NCI-H345 (cell line): ENCODE results near the gene SAG.
"Not testable (repeated sequence)": the region's sequence is repeated elsewhere in the genome, so short reads cannot be mapped to it uniquely, and the experiment has no call there.

Source experiments
- DNase-seq: peaks from one replicate; lab custom pipeline; 2025; lab: John Stamatoyannopoulos, UW

SAG gene

DNA sequence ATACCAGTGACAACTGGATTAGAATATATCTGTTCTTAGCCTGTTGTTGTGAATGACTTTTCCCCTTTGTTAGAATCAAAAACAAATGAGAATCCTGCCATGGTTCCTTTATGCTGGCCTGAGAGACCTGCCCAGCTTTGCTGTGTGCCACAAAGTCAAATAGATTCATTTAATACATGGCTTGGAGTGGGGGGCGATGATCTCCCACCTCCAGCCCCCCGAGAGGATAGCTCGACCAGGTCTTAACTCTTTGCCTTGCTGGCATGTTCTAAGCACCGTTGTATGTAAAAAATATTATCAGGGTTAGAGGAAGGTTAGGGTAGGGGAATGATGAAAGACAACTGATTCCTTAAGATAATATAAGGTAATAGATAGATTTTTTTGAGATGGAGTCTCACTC lies 24.5 kb downstream of the SAG start:
- no peak for DNase-seq

DNA sequence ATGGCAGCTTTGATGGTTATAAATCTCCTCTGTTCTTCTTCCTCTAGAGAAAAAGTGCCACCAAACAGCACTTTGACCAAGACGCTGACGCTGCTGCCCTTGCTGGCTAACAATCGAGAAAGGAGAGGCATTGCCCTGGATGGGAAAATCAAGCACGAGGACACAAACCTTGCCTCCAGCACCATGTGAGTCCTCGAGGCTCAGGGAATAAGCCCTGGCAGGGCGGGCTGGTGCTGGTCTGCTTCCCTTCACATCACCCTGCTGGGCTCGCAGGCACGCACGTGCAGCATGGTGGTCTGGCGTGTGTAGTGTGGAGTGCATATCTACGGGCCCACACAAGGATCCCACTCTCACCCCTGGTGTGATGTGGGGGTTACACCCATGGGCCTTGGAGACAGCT lies 27.3 kb downstream of the SAG start:
- no peak for DNase-seq

DNA sequence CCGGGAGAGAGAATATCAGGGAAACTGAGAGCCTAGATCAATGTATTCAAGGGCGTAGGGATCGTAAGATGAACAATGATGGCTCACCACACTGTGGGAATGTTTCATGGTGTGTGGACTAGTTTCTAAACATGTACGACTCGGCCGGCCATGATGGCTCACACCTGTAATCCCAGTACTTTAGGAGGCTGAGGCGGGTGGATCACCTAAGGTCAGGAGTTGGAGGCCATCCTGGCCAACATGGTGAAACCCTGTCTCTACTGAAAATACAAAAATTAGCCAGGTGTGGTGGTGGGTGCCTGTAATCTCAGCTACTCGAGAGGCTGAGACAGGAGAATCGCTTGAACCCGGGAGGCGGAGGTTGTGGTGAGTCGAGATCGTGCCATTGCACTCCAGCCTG lies 28.5 kb downstream of the SAG start:
- DNase-seq = not testable (repeated sequence)

DNA sequence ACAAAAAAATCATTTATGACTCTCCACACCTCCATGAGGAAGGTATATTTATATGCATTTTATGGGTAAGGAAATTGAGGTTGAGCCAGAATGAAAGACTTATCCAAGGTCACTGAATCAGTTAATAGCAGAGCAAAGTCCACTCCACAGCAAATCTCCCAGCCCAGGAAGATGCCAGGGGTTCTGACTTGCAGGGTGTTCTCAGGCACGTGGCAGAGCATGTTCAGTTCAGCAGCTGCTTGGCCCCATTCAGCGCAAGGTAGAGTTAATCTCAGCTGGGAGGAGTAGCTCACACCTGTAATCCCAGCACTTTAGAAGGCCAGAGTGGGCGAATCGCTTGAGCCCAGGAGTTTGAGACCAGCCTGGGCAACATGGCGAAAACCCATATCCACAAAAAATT lies 28.9 kb downstream of the SAG start:
- no peak for DNase-seq

DNA sequence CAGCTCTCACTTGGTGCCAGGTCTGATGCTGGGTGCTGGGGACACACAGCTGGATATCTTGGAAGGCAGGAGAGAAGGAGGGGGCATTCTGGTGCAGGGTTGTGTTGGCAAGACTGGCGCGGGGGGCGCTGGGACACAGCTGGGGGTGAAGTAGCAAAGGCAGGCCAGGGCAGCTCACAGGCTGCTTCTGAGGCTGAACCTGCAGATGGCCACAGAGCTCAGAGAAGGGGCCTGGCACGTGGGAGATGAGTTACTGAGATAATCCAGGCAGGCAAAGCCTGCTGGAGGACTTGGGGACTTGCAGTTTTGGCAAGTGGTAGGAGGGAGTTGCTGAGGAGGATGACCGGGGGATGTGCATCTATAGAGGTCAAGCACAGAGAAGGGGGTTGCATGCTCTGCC lies 30.4 kb downstream of the SAG start:
- DNase-seq = no peak

DNA sequence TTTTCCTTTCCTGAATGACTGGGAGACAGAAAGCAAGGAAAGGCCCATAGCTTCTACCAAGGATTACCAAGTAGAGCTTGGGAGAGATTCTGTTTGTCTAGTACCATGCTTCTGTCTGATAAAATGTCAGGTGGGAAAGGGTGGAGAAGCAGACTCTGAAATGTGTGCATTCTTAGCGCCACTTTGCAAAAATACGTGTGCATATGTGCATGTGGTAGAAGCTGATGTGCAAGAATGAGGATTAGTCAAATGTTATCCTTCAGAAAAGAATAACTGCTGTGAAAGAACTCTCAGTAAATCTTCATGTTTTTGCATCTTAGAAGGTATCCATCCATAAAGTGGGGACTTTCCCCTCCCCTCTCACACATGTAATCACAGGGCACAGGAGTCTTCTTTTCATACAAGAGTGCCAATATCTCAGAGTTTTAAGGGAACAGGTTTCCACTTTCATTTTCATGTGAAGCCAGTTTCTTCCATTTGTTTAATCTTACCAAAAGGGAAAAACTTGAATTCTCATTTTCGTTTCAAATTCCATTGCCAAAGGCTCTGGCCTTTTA lies 31.3 kb downstream of the SAG start:
- DNase-seq = no peak

DNA sequence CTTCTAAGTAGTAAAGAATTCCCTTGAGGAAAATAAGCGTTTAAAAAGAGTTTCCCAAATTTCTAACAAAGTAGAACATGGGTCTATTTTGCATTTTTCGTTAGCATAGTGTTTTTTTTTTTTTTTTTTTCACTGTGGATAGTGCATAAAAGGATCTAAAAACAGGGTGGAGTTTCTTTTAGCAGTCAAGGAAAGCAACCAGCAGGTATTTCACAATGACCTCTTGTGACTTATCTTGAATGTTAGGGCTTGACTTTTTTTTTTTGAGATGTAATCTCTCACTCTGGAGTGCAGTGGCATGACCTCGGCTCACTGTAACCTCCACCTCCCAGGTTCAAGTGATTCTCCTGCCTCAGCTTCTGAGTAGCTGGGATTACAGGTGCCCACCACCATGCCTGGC lies 31.8 kb downstream of the SAG start:
- no peak for DNase-seq

DNA sequence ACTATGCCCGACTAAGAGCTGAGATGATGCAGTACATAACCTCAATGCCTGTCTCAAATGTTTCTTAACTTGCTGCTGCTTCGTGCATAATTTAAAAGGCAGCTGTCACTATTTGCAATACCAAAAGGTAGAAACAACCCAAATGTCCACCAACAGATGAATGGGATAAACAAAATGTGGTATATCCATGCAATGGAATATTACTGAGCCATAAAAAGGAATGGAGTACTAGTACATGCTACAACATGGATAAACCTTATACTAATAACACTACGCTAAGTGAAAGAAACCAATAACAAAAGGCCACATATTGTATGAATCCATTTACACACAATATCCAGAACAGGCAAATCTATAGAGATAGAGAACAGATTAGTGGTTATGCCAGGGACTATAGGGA lies 33.7 kb downstream of the SAG start:
- DNase-seq = no peak

DNA sequence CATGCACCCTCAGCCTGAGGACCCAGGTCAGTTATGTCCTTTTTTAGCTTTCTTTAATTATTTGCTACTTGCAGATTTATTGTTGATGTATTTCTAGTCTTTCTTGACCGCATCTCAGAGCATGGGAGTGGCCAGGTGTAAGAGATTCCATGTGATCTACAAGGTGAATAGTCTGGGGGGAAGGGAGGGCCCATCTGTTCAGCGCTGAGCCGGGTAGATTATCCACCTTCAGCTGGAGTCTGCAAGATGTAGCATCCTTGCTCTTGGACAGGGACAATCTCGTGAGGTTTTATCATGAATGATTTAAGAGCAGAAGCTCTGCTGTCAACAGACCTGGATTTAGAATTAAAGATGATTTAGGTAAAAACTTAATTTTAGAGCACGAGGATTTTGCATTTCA lies 34.7 kb downstream of the SAG start:
- no peak for DNase-seq

DNA sequence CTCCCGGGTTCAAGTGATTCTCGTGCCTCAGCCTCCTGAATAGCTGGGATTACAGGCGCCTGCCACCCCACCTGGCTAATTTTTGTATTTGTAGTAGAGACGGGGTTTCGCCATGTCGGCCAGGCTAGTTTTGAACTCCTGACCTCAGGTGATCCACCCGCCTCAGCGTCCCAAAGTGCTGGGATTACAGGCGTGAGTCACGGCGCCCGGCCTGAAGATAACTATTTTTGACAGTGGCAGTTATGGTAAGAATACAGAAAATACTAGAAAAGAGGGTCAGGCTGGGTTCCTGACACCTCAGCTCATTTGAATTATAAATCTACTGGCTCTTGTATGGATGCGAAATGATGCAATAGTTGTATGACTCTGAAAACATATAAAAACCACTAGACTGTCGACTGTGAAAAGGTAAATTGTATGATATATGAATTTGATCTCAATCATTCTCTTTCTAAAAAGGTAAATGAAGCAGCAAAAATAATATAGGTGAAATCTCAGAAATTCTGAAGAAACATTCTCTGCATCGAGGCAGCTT lies 35.6 kb downstream of the SAG start:
- no peak for DNase-seq

DNA sequence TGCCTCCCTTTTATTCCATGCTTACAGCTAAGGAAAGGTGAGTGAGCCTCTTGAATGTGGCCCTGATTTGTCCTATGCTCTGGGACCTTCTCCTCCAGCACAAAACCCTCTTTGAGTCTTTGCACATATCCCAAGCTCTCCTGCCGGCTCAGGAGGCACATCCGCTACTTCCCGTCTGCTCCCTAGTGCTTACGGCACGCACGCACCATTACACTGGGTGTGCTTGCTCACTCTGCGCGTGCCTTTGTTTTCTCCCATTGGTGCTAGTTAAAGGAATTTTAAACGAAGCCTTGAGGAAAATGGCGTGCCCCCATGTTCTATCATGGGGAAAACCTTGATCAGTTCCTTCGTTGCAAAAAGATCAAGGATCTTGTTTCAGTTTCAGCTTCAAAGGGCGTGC lies 38.8 kb downstream of the SAG start:
- DNase-seq = no peak

DNA sequence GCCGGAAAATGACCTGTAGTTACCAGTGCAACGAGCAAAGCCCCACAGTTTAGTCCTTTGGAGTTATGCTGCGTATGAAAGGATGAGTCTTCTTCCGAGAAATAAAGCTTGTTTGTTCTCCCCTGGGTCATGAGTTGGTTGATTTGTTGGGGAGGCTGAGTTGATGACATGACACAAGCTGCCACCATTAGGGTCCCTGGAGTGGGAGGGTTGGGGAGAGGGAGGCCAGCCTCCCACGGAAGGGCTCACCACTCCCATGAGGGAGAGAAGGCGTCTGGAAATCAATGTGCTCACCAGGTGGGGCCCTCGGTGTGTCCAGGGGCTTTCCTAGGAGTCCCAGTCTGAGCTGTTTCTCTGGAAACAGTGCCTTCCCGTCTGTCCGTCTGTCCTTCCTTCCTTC lies 39.3 kb downstream of the SAG start:
- no peak for DNase-seq

DNA sequence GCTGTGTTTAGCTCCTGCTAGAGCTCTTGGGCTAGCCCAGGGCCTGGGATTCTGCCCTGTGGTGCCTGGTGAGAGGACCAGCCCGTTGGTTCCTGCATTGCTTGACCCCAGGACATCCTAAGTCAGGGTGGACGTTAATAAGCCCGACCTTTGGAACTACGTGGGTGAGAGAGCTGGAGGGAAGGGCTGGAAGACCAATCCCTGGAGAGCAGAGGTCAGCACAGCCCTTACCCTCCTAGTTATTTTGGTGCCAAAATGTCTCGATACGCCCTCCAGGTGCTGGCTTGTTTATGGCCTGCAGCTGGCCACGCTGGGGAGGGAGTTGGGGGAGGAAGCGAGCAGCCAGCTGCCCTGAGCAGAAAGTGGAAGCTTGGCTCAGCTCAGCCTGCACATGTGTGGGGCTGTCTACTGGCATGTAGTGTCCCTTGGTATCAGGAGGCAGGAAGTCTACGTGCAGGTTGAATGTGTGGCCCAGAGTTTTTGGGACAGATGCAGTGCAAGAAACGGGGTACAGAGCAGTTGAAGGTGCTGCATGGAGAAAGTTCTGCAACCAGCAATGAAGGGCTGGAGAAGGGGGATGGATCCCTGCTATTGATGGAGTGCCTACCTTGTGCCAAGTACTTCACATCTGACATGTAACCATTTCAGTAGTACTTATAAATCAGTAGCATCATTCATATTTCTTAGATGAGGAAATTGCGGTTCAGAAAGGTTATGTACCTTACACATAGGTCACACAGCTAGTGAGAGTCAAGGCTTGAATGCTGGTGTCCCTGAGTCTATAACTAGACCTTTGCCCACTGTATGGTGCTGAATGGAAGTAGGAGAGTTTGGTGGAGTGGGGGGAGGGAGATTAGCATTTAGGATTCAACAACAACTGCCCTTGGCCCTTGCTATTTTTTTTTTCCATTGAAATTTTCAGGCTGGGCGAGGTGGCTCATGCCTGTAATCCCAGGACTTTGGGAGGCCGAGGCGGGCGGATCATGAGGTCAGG lies 41.7 kb downstream of the SAG start:
- no peak for DNase-seq

DNA sequence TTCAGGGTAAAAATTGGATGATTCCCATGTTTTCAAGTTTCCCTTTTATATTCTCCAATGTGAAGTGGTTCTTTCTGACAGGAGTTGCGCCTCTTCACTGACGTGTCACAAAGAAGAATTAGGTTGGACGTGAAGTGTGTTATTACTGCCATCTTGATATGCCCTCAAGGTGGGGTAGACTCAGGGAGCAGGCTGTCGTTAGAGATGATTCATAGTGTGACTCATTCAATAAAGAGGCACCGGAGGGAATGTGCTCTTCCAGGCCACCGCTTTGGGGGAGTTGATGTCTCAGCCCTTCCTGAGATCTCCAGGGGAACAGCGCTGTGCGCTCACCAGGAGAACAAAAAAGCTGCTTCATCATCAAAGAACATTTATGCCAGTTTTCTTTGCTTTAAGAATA lies 43.1 kb downstream of the SAG start:
- peak; percentile 10 for DNase-seq

DNA sequence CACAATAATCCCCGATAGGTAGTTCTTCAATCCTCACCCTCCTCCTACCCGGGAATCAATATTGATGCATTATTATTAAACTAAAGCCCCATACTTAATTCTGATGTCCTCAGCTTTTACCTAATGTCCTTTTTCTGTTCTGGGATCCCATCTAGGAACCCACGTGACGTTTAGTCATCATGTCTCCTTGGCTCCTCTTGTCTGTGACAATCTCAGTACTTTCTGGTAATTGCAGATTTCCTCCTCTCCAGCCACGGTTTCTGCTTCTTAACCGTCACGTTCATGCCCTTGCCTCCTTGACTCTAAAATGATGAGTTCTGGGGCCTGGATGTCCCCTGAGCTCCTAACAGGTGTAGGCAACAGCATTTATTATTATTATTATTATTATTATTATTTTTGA lies 43.8 kb downstream of the SAG start:
- no peak for DNase-seq

DNA sequence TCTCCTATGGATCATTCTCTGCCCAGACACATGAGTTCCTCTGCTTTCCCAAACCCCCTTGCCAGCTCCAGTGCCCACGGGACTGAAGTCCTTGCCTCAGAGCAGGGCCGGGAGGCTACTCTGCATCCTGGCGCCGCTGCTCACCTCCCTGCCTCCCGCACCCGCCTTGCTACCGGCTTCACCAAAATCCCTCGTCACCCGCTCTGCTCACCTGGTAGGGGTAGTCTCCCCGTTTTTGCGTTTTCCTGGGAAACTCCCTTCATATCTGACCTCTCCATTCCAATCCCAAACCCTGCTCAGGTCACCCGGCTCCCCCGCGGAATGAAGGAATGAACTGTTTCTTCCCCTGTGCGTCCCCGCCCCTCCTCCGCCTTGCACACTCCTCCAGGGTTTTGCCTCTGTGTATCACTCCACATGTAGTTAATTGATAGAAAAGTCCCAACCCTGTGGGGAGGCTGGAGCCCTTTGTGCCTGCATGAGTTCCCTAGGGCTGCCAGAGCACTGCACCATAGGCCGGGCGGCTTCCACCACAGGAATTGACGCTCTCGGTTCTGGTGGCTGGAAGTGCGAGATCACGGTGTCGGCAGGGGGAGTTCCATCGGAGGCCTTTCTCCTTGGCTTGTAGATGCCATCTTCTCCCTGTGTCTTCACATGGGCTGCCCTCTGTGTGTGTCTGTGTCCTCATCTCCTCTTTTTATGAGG lies 44.7 kb downstream of the SAG start:
- no peak for DNase-seq

DNA sequence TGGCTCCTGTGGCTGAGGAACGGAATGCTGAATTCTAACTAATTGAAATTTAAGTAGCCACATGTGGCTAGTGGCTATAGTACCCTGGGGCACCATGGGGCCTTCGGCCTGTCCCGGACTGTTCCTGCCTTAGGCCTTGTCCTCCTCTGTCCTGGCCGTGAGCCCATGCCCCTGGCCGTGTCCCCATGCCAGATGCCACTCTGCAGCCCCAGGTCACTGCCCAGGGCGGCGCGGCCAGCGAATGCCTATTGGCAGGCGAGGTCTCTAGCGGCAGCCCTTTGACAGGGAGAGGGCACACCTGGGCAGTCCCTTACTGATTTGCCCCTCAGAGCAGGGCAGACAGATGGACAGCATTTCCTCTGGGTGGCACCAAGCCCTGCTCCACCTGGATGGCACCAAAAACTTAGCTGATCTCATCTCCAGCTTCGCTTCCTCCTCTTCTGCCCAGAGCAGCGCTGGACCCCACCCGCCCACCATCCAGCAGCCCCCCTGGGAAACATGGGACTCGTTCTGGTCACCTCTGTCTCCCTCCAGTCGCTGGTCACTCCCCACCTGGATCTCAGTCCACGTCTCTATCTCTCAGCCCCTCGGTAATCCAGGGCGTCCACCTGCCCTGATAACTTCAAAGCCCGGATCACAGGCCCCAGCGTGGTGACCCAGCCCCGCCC lies 45.6 kb downstream of the SAG start:
- DNase-seq = no peak

DNA sequence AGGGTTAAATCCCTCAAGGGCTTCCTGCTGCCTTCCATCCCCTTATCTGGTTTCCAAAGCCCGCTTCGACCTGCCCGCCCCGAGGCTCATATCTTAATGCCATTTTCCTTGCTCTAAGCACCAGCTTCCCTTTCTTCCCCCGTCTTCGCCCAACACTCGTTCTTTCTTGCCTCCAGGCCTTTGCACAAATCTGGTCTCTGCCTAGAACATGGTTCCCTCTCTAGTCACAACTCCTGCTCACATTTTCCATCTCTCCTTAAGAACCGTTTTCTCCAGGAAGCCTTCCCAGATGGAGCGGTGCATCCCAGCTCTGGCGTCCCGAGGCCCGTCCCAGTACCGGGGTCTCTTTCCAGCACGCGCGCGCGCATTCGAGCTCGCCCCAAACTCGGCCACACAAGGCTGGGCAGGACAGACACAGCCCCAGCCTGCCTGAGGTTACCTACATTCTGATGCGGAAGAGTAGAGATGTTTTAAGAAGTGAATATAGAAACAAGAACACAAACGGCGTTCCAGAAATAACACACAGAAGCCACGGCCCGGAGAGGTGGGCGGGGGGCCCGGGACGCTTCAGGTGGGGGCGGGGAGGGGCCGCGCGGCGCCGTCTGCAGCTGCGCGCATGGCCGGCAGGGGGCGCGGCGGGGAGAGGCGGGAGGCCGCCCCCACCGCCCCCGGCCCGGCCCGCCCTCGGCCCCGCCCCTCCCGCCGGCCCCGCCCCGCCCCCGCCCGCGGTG lies 46.3 kb downstream of the SAG start, which contains the start of gene DGKD:
Gene DGKD, plus strand, starts transcription at position 726 of the 731 bp plus-strand sequence. CDS start 25 bp downstream, outside the sequence.
- DNase-seq = peak; percentile 68

DNA sequence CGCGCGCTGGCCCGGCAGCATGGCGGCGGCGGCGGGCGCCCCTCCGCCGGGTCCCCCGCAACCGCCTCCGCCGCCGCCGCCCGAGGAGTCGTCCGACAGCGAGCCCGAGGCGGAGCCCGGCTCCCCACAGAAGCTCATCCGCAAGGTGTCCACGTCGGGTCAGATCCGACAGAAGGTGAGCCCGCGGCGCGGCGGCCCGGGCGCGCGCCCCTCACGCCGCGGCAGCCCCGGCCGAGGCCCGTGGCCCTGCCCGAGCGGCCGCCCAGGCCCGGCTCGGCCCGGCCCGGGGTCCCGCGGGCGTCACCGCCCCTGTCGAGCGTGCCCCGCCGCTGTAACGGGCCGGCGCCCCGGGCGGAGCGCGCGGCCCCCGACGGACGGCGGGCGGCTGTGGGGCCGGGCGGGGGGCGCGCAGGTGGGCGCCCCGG lies 46.9 kb downstream of the SAG start:
- no peak for DNase-seq

DNA sequence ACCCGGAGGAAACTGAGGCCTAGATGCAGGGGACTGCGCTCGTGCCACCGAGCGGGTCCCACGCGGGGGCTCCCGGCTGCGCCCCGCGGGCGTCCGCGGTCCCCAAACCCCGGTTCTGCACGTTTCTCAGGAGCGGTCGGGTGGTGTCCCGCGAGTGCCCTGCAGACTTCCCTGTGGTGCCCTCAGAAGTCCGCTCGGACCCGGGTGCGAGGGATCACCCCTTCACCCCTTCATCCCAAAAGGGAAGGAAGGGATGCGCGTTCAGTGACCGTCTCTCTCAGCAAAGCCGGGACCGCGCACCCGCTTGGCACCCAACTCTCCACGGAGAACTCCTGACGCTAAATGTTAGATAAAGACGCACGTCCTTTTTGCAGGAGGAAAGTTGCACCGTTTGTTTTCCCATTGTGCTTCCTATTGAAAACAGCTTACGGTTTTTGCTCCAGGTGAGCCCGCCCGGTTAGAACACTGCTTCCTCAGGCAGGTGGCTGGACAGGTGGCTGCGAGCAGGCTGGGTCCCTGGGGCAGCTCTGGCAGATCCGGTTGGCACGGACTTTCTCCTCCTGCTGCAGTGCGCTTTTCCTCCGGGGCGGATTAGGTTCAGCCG lies 47.5 kb downstream of the SAG start:
- peak; percentile 37 for DNase-seq

DNA sequence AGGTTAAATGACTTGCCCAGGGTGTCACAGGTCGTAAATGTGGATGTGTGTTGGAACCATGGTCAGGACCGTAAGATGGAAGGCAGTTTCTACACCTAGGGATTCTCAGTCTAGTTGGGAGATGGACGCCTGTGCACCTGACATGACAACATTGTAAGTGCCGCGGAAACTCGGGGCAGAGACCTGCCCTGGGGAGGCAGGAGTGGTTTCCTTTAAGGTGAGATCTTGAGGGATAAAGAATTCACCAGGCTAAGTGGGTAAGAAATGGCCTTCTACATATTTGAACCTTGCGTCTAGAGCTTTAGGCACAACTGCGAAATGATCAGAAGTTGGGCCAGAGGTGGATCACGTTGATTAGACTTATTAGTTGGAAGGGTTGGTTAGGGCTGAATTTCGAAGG lies 48.3 kb downstream of the SAG start:
- no peak for DNase-seq
